KMS-11 (cell line): ENCODE data around the gene DMRTB1.

Experiments used
- H2AFZ ChIP-seq: fragments of 200-600 bp; sonication (generic); 2 replicates; pipeline ENCODE4 v1.6.1; 2016; ENCODE audit warnings: antibody characterized with exemption, mixed run types, low read depth
- H3K27ac ChIP-seq: fragments of 200-600 bp; sonication (generic); 2 replicates; pipeline ENCODE4 v1.6.1; 2016; ENCODE audit warnings: mild to moderate bottlenecking, mixed run types
- H3K27me3 ChIP-seq: fragments of 200-600 bp; sonication (generic); 2 replicates; pipeline ENCODE4 v1.6.1; 2017; ENCODE audit warnings: mild to moderate bottlenecking, low read depth, mixed run types, moderate library complexity; ENCODE audit not compliant: insufficient read depth
- H3K36me3 ChIP-seq: fragments of 200-600 bp; sonication (generic); 2 replicates; pipeline ENCODE4 v1.6.1; 2017; ENCODE audit warnings: mild to moderate bottlenecking, mixed run types; ENCODE audit not compliant: insufficient read depth
- H3K4me1 ChIP-seq: fragments of 200-600 bp; sonication (generic); 2 replicates; pipeline ENCODE4 v1.6.1; 2016; ENCODE audit warnings: mild to moderate bottlenecking, low read depth, mixed run types; ENCODE audit not compliant: poor library complexity, severe bottlenecking
- H3K4me2 ChIP-seq: fragments of 200-600 bp; sonication (generic); 2 replicates; pipeline ENCODE4 v1.7.0; 2016; ENCODE audit warnings: mild to moderate bottlenecking, mixed run types
- H3K4me3 ChIP-seq: fragments of 200-600 bp; sonication (generic); IDR thresholded peaks from 2 replicates; pipeline ENCODE4 v1.6.1; 2017; ENCODE audit warnings: low read depth, low read length, mixed read lengths; ENCODE audit not compliant: insufficient read depth
- H3K79me2 ChIP-seq: fragments of 200-600 bp; sonication (generic); 2 replicates; pipeline ENCODE4 v1.6.1; 2016; ENCODE audit warnings: low read depth, mixed run types; ENCODE audit not compliant: insufficient read depth
- H3K9ac ChIP-seq: fragments of 200-600 bp; sonication (generic); 2 replicates; pipeline ENCODE4 v1.6.1; 2016; ENCODE audit warnings: mild to moderate bottlenecking, mixed run types
- H4K20me1 ChIP-seq: fragments of 200-600 bp; sonication (generic); 2 replicates; pipeline ENCODE4 v1.6.1; 2016; ENCODE audit warnings: mild to moderate bottlenecking, mixed run types; ENCODE audit not compliant: insufficient read depth
- CTCF ChIP-seq: fragments of 200-600 bp; sonication (generic); conservative IDR thresholded peaks from 2 replicates; pipeline ENCODE4 v1.6.1; 2017; ENCODE audit warnings: low read depth, mild to moderate bottlenecking, antibody characterized with exemption, low read length, moderate library complexity, mixed read lengths

The DMRTB1 gene

GRCh38 chr1:53508056-53508990 lies 49.1 kb downstream of the DMRTB1 start:
- Histone ChIP-seq H3K9ac (no peak overlapping the region), H3K4me1 (no peaks in the 10 kb centered on the region), H3K4me3 (no peak overlapping the region), H3K36me3 (no peaks in the 10 kb centered on the region), H3K79me2 (no peaks in the 10 kb centered on the region), H3K4me2 (no peak overlapping the region), H3K27ac (no peak overlapping the region), H2AFZ (no peak overlapping the region), H3K27me3 (no peaks in the 10 kb centered on the region), H4K20me1 (no peaks in the 10 kb centered on the region)
- no peak for TF ChIP-seq CTCF

DNA sequence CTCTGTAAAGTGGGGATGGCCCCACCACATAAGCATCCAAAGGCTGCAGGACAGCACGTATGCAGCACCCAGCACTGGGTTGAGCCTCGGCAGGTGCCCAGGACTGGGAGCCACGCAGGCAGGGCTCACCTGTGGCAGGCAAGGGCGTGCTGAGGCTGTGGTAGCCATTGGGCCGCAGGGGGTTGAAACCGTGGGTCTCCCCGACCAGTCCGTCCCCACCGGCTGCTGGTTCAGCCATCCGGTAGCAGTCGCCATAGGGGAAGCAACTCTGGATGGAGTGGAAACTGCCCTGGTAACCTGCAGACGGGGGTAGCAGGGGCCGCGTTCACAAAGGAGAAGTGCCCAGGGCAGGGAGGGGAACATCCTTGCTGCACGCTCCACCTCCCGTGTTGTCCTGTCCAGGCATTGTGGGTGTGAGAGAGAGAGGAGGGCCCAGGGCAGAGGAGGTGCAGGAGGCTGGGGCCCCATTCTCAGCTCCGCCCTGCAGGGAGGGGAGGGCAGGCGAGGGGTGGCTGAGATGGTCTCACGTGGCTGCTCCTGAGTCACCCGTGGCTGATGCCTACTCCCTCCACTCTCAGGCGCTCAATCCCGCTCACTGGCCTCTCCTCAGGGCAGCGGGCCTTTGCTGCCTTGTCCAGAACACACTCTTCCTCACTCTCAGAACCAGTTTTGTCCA lies 49.9 kb downstream of the DMRTB1 start:
- TF ChIP-seq CTCF = no peak
- Histone ChIP-seq H4K20me1 (no peaks in the 10 kb centered on the region), H3K4me2 (no peak overlapping the region), H3K27ac (no peak overlapping the region), H3K4me1 (no peaks in the 10 kb centered on the region), H2AFZ (no peak overlapping the region), H3K36me3 (no peaks in the 10 kb centered on the region), H3K9ac (no peak overlapping the region), H3K27me3 (no peaks in the 10 kb centered on the region), H3K4me3 (no peak overlapping the region), H3K79me2 (no peaks in the 10 kb centered on the region)

DNA sequence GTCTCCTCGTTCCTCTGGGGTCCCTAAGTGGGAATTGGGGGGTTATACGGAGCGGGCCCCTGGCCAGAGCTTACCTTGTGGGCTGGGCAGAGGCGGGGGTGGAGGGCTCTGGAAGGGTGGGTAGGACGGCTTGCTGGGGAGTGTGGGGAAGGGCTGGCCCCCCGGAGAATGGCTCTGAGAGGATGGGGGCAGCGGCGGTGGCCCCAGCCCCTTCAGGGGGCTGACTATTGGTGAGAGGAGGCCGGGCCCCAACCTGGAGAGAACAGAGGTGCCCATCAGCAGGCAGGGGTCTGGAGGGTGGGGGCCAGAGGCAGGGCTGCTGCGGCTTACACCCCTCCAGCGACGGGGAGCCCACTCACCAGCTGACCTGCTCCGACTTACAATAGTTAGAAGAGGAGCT lies 50.6 kb downstream of the DMRTB1 start:
- no peaks in the 10 kb centered on the region for H3K36me3 ChIP-seq
- no peaks in the 10 kb centered on the region for H3K4me1 ChIP-seq
- H3K27me3 ChIP-seq = no peaks in the 10 kb centered on the region
- H3K4me2 ChIP-seq = no peak overlapping the region
- H4K20me1 ChIP-seq = no peaks in the 10 kb centered on the region
- H3K79me2 ChIP-seq = no peaks in the 10 kb centered on the region
- no peak for TF ChIP-seq CTCF
- no peak overlapping the region for H3K27ac ChIP-seq
- H2AFZ ChIP-seq = no peak overlapping the region
- H3K4me3 ChIP-seq = no peak overlapping the region
- H3K9ac ChIP-seq = no peak overlapping the region

DNA sequence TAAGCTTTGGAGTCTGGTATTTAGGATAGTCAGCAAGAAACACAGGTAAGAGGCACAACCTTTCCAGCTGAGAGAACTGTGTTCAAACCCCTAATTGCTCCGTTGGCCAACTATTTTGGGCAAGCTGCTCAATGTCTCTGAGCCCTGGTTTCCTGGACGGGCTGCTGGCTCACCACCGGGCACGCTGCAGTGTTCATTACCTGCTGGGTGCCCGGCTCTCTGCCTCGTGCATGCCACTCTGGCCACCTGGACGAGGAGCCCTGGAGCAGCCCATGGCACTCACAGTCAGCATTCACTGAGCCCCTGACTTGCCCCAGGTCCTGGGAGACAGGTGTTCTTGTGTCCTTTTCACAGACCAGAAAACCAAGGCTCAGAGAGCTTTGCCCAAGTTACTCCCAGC lies 51.0 kb downstream of the DMRTB1 start:
- no peak overlapping the region for H3K9ac ChIP-seq
- H3K27ac ChIP-seq = no peak overlapping the region
- H3K4me2 ChIP-seq = no peak overlapping the region
- H3K36me3 ChIP-seq = no peaks in the 10 kb centered on the region
- H3K4me1 ChIP-seq = no peaks in the 10 kb centered on the region
- H2AFZ ChIP-seq = no peak overlapping the region
- no peaks in the 10 kb centered on the region for H3K27me3 ChIP-seq
- H3K4me3 ChIP-seq = no peak overlapping the region
- H3K79me2 ChIP-seq = no peaks in the 10 kb centered on the region
- no peak for TF ChIP-seq CTCF
- no peaks in the 10 kb centered on the region for H4K20me1 ChIP-seq
